ENCODE measurements around the gene CNST.

GRCh38 chr1:246583448-246584185 is 17.4 kb downstream of the CNST start:
- TF ChIP-seq, protein P1, sequence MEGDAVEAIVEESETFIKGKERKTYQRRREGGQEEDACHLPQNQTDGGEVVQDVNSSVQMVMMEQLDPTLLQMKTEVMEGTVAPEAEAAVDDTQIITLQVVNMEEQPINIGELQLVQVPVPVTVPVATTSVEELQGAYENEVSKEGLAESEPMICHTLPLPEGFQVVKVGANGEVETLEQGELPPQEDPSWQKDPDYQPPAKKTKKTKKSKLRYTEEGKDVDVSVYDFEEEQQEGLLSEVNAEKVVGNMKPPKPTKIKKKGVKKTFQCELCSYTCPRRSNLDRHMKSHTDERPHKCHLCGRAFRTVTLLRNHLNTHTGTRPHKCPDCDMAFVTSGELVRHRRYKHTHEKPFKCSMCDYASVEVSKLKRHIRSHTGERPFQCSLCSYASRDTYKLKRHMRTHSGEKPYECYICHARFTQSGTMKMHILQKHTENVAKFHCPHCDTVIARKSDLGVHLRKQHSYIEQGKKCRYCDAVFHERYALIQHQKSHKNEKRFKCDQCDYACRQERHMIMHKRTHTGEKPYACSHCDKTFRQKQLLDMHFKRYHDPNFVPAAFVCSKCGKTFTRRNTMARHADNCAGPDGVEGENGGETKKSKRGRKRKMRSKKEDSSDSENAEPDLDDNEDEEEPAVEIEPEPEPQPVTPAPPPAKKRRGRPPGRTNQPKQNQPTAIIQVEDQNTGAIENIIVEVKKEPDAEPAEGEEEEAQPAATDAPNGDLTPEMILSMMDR (conservative IDR thresholded peaks at IDR 0.05): no peak
- no peak for TF ChIP-seq ZFX (IDR thresholded peaks at IDR 0.05)
